Activated T-cell treated with anti-CD3 and anti-CD28 coated beads for 1 hour (primary cell): ENCODE results near the gene NOL4L.
"Not testable (repeated sequence)": the region's sequence is repeated elsewhere in the genome, so short reads cannot be mapped to it uniquely, and the experiment has no call there.

Experiments
- DNase-seq: peaks from one replicate; pipeline ENCODE4 v3.0.0-alpha.2; 2020; ENCODE audit warnings: low read depth

Gene NOL4L

DNA sequence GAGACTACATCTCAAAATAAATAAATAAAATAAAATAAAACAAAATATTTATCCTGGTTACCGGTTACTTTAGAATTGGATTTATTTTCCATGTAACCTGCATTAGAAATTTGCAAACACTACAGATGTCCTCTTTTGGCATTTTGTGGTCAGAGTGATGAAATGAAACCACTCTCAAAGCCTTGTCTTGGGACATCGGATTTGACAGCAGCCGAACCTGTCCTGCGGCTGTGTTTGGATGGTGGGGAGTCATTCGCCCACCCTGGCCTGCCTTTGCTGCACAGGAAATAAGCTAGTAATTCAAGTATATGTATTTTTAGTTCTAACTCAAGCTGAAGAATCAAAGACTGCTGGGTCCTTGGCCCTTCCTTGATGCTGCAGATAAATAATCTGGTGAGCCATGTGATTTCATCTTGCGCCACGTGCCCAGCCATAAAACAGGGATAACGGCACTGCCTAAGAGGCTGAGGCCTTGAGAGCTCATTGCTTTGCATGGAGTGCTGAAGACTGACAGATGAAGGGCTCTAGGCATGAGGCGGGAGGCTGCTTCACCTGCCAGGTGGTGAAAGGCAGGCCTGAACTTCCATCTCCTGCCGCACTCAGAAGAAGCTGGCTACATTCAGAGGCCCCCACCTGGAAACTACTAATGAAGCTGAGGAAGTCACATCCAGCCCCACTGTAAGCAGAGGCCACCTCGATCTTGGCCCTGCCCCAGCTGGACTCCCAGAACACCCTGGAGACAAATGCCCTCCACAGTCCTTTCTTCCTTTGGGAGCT lies 76.9 kb downstream of the NOL4L start:
- no peak for DNase-seq

DNA sequence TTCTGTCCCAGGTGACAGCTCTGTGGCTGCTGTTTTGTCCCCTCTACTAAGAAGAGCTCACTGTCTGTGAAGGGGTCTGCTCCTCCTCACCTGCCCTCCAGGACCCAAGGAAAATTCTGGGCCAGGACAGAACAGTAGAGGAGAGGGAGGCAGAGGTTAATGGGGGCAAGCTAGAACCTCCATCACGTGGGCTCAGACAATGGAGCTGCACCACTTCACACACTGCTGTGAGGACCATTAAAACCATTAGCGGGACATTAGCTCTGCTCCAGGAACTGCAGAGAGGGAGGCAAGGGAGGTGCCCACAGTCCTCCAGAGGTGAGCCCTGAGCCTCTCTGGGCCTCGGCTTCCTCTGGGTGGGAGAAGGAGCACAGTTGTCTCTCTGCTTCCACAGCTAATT lies 78.4 kb downstream of the NOL4L start:
- no peak for DNase-seq

GRCh38 chr20:32505723-32506473 lies 79.2 kb downstream of the NOL4L start:
- DNase-seq, result no peak

DNA sequence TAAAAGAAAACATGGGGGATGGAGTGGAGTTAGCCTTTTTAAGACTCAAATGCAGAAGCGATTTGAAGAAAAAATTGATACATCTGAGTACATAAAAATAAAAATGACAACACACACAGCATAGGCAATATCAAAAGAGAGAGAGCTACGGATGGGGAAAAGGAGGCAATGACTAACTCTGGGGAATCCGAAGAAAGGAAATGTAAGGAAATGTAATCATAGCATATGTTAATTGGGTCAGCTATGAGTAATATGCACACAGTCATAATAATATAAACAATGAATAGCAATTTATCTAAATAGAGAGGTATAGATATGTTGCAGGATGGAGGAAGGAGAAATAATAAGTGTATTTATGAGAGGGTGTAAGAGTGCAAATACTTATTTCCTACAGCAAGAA lies 83.4 kb downstream of the NOL4L start:
- no peak for DNase-seq

DNA sequence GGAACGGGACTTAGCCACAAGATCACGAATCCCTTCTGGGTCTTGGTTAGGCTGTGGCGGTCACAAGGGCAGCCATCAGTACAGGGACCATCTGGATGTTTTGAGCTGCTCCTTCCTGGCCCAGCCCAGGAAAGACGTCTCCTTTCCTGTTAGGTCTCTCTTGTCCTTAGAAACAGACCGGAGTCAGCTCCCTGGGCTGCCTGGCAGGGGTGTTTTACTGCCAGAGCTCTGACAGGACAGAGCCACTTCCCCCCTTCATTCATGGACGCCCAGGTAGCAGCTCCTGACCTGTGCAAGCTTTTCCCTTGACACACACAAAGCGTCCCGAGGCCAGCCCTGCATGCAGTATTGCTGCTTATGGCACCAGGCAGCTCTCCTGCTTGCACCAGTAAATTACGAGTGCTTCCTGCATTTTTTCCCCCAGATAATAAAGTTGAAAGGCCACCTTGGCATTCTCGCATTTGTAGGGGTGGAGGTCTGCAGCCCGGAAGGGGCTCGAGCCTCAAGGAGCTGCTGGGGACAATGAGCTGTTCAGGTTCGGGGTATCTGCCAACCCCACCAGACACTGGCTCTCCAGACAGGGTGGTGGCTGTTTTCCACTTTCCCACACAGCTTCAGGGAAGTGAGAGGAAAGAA lies 87.4 kb downstream of the NOL4L start:
- no peak for DNase-seq

DNA sequence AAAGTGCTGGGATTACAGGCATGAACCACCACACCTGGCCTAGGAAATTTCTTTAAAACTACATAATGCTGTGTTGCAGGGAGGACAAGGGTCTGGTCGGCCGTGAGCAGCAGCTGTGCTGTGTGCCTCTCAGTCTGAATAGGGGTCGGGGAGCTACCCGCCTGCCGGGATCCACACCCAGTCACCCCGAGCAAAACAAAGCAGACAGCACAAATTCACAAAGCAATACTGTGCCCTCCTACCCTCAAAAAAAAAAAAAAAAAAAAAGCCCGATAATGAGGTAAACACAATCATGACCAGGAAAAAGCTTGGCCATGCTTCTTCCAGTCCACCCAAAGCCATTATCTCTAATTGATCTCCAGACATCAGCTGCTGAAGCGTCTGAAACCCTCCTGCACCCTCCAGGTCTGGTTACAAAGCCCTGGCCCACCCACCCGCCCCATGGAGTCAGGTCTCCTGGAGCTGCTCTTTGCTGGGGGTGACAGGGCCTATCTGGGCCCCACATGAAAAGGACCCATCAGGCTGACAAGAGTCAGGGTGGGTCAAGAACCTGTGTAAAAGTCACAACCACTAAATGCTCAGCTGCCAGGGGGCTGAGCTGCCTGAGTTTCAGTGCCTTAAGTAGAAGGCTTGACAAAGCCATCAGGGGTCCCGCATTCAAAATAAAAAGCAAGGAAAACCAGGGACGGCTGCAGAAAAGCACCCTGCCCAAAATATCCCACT lies 88.2 kb downstream of the NOL4L start:
- no peak for DNase-seq

DNA sequence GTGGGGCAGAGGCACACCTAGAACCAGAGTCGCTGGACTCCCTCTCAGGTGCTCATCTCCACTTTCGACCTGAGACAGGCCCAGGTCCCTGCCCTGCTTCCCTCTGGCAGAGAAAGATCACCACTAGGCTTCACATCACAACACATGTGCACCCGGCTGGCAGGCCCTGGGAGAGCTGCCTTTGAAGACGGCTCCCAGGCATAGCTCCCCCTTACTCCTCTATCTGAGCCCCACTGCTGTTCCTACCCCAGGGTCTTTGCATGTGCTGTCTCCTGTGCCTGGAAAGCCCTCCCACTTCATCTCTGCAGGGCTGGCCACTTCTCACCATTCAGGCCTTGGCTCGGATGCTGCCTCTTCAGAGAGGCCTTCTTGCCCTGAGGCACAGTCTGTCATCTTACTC lies 89.2 kb downstream of the NOL4L start:
- no peak for DNase-seq

DNA sequence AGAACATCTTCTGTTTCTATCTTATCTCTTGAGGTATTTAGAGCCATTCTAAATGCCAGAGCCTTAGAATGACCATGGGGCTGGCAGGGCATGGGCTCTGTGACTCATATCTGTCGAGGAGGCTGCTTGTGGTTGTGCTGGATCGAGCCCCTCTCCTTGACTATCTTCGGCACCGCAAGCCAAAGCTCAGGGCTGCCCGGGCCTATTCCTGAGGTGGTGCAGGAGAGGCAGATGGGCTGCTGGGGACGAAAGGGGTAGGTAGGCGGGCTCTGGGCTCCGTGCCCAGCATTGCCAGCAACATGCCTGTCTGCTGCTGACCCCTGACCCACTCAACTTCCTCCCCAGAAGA lies 89.9 kb downstream of the NOL4L start:
- no peak for DNase-seq

GRCh38 chr20:32494483-32495216 lies 90.5 kb downstream of the NOL4L start:
- no peak for DNase-seq

- DNase-seq, result no peak
Measured at GRCh38 chr20:32493356-32493755, 91.8 kb downstream of the NOL4L start.

DNA sequence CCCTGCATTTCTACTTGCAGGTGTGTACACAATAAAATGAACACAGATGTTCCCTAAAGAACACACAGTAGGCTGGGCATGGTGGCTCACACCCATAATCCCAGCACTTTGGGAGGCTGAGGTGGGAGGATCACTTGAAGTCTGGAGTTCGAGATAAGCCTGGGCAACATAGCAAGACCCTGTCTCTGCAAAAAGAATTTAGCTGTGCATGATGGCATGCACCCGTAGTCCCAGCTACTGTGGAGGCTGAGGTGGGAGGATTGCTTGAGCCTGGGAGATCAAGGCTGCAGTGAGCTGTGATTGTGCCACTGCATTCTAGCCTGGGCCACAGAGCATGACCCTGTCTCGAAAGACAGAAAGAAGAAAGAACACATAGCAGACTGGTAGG lies 93.4 kb downstream of the NOL4L start:
- DNase-seq, result not testable (repeated sequence)

DNA sequence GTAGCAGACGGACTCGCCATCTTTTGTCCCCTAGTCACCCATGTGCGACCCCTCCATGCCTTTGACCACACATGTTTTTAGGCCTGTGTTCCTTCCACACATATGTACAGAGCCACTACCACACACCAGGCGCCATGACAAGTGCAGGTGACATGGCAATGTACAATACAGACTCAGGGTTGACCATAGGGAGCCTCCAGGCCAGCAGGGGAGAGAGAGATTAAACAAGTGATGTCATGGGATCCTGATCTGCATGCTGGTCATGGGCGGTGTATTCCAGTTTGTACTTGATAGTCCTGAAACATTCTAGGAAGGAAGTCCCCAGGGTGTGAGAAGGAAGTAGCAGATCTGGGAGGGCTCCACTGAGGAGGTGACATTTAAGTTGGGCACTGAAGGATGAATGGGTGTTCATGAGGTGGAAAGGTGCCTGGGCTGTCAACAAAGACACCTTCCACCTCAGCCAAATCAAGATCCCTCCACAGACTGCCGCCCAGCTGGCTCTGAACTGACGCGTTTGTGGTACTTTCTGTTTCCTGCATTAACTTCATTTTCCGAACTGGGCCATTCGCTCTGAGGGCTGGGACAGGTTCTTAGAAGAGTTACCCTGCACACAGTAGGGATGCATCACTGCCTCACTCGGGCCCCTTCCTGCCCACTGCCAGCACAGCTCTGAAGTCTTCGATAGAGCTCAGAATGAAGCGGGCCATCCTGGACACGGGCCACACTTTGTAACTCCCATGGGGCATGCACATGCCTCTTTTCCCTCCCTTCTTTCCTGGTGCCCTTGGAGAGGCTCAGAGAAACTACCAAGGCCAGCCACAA lies 94.0 kb downstream of the NOL4L start:
- no peak for DNase-seq

- no peak for DNase-seq
Measured at GRCh38 chr20:32488066-32488838, 96.9 kb downstream of the NOL4L start.

- DNase-seq, result no peak
Measured at GRCh38 chr20:32487381-32487780, 97.8 kb downstream of the NOL4L start.

DNA sequence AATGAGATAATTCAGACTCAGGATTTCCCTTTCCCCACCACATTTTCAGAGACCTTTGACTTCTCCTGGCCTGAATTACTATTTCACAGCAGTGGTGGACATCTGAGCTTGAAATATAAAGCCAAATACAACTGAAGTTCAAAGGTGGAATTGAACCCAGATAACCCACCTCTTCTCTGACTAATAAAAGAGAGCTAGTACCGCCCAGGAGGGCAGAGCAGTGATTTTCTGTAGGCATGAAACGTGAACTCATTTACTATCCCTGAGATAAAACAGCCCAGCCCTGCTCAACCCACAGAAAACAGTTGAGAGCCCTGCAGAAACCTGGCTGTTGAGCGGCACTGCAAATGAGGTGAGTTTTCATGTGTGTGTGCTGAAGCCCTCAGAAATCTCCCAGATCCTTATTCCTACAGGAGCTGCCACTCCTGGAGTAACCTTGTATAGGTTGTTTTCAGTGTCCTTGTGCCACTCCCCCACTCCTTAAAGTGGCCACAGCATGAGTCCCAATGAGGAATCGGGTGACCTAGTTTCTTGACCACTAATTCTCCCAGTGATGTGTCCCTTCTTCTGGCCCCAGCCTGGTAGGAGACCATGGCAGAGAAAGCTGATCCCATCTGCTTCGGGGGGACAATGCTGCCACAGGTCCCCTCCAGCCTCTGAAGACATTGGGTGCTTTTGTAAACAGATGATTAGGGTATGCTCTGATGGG lies 99.2 kb downstream of the NOL4L start:
- DNase-seq, result no peak

- DNase-seq, result peak; percentile 74
Measured at GRCh38 chr20:32484958-32485769, 100.0 kb downstream of the NOL4L start.

GRCh38 chr20:32484225-32484957 lies 100.7 kb downstream of the NOL4L start:
- DNase-seq, result peak; percentile 28
